Measurements from ENCODE around the gene TEX29.

TEX29 gene

GRCh38 chr13:111326981-111327642 lies 6.7 kb downstream of the TEX29 start:
- no peak for DNase-seq (ENCODE audit: extremely low read depth, insufficient read length)
- Histone ChIP-seq H3K36me3 (ENCODE audit: control insufficient read depth, insufficient read depth, low read length) (no peaks in the 10 kb centered on the region), H3K27me3 (replicated peaks; ENCODE audit: control insufficient read depth, insufficient read depth, low read length) (no peaks in the 10 kb centered on the region), H3K4me3 (replicated peaks; ENCODE audit: low read depth, low read length) (no peak overlapping the region)
- no peak for TF ChIP-seq CTCF (IDR thresholded peaks at IDR 0.05; ENCODE audit: insufficient read depth, low read length, poor library complexity, severe bottlenecking)

- Histone ChIP-seq H3K36me3 (ENCODE audit: control insufficient read depth, insufficient read depth, low read length) (no peaks in the 10 kb centered on the region), H3K27me3 (replicated peaks; ENCODE audit: control insufficient read depth, insufficient read depth, low read length) (no peaks in the 10 kb centered on the region), H3K4me3 (replicated peaks; ENCODE audit: low read depth, low read length) (no peak overlapping the region)
- DNase-seq (ENCODE audit: extremely low read depth, insufficient read length), result no peak
- TF ChIP-seq CTCF (IDR thresholded peaks at IDR 0.05; ENCODE audit: insufficient read depth, low read length, poor library complexity, severe bottlenecking), result no peak
Observed at GRCh38 chr13:111327730-111328573, 7.5 kb downstream of the TEX29 start.

- Histone ChIP-seq H3K36me3 (ENCODE audit: control insufficient read depth, insufficient read depth, low read length) (no peaks in the 10 kb centered on the region), H3K4me3 (replicated peaks; ENCODE audit: low read depth, low read length) (no peak overlapping the region), H3K27me3 (replicated peaks; ENCODE audit: control insufficient read depth, insufficient read depth, low read length) (no peaks in the 10 kb centered on the region)
- no peak for TF ChIP-seq CTCF (IDR thresholded peaks at IDR 0.05; ENCODE audit: insufficient read depth, low read length, poor library complexity, severe bottlenecking)
- no peak for DNase-seq (ENCODE audit: extremely low read depth, insufficient read length)
Observed at GRCh38 chr13:111328574-111329410, 8.3 kb downstream of the TEX29 start.

- no peaks in the 10 kb centered on the region for H3K27me3 ChIP-seq (replicated peaks; ENCODE audit: control insufficient read depth, insufficient read depth, low read length)
- TF ChIP-seq CTCF (IDR thresholded peaks at IDR 0.05; ENCODE audit: insufficient read depth, low read length, poor library complexity, severe bottlenecking), result no peak
- DNase-seq (ENCODE audit: extremely low read depth, insufficient read length), result no peak
- no peaks in the 10 kb centered on the region for H3K36me3 ChIP-seq (ENCODE audit: control insufficient read depth, insufficient read depth, low read length)
- no peak overlapping the region for H3K4me3 ChIP-seq (replicated peaks; ENCODE audit: low read depth, low read length)
Observed at GRCh38 chr13:111329641-111330040, 9.2 kb downstream of the TEX29 start.

GRCh38 chr13:111330066-111330610 lies 9.7 kb downstream of the TEX29 start:
- H3K27me3 ChIP-seq (replicated peaks; ENCODE audit: control insufficient read depth, insufficient read depth, low read length), result no peaks in the 10 kb centered on the region
- no peaks in the 10 kb centered on the region for H3K36me3 ChIP-seq (ENCODE audit: control insufficient read depth, insufficient read depth, low read length)
- no peak for DNase-seq (ENCODE audit: extremely low read depth, insufficient read length)
- H3K4me3 ChIP-seq (replicated peaks; ENCODE audit: low read depth, low read length), result no peak overlapping the region
- TF ChIP-seq CTCF (IDR thresholded peaks at IDR 0.05; ENCODE audit: insufficient read depth, low read length, poor library complexity, severe bottlenecking), result no peak

All from GM06990 (cell line).